Measurements from ENCODE around the gene IRAK4.

Gene IRAK4

GRCh38 chr12:43766291-43766690 is 7.5 kb downstream of the IRAK4 start:
- no peak for TF ChIP-seq CTCF (IDR thresholded peaks at IDR 0.05; ENCODE audit: low read depth, low read length)
- DNase-seq, result no peak
- Histone ChIP-seq H3K27ac (no peak overlapping the region), H3K4me3 (ENCODE audit: low read depth, low read length) (no peak overlapping the region), H3K36me3 (peaks cover 5% of the 10 kb centered on the region; the same call in 1 of the 2 replicates), H3K9me3 (ENCODE audit: severe bottlenecking) (no peaks in the 10 kb centered on the region), H3K27me3 (ENCODE audit: insufficient read depth, low read depth, severe bottlenecking) (no peaks in the 10 kb centered on the region)

DNA sequence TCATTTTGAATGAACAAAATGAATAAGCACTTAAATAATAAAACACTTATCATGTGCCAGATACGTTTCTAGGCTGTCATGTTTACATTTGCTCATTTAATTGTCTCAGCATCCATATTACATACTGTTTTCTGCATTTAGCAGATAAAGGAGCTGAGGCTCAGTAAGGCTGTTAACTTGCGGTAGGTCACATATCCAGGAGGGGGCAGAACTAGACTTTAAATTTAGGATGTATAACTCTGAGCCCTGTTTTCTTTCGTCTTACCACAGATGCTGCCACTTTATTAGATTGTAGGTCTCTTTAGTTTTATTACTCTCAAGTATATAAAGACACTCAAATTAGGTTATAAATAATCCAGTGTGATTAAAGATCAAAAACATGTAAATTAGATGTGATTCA is 17.7 kb downstream of the IRAK4 start:
- TF ChIP-seq CTCF (IDR thresholded peaks at IDR 0.05; ENCODE audit: low read depth, low read length), result peak; percentile 35; the same call in 1 of the 2 replicates
- DNase-seq, result peak; percentile 20
- Histone ChIP-seq H3K27me3 (ENCODE audit: insufficient read depth, low read depth, severe bottlenecking) (no peaks in the 10 kb centered on the region), H3K9me3 (ENCODE audit: severe bottlenecking) (no peaks in the 10 kb centered on the region), H3K27ac (no peak overlapping the region), H3K36me3 (peaks cover 6% of the 10 kb centered on the region), H3K4me3 (ENCODE audit: low read depth, low read length) (no peak overlapping the region)

DNA sequence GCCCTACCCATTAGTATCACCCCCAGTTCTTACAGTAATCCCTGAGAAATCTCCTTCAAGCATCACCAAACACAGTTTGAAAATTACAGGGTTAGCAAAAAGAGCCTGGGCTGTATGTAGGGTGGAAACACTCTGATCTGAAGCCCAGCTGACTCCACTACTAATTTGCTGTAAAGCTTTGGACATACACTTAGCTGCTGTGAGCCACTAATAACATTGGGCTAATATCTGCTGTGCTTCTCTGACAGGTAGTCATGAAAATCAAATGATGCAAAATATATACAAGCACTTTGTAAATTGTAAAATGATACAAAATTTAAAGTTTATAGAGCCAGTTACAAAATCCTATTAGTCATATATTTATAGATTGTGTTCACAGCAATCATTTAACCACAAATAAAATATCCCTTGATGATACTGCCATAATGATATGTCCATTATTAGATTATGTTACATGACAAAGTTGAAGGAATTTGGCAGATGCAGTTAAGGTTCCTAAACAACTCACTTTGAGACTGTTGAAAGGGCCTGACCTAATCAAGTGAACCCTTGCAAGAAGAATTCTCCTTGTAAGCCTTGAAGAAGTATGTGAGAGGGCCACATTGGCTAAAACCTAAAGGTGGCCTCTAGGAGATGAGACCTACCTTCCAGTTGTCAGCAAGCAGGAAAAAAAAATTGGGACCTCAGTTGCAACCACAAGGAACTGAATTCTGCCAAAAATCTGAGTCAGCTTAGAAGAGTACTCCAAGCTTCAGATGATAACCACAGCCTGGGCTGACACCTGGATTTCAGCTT is 28.3 kb downstream of the IRAK4 start:
- H3K36me3 ChIP-seq, result peaks cover 3% of the 10 kb centered on the region; the same call in 1 of the 2 replicates
- H3K27ac ChIP-seq, result no peak overlapping the region
- no peaks in the 10 kb centered on the region for H3K27me3 ChIP-seq (ENCODE audit: insufficient read depth, low read depth, severe bottlenecking)
- TF ChIP-seq CTCF (IDR thresholded peaks at IDR 0.05; ENCODE audit: low read depth, low read length), result no peak
- no peaks in the 10 kb centered on the region for H3K9me3 ChIP-seq (ENCODE audit: severe bottlenecking)
- DNase-seq, result no peak
- no peak overlapping the region for H3K4me3 ChIP-seq (ENCODE audit: low read depth, low read length)

GRCh38 chr12:43789941-43790340 is 31.2 kb downstream of the IRAK4 start:
- no peak overlapping the region for H3K27ac ChIP-seq
- no peaks in the 10 kb centered on the region for H3K27me3 ChIP-seq (ENCODE audit: insufficient read depth, low read depth, severe bottlenecking)
- TF ChIP-seq CTCF (IDR thresholded peaks at IDR 0.05; ENCODE audit: low read depth, low read length), result no peak
- no peak for DNase-seq
- H3K36me3 ChIP-seq, result no peaks in the 10 kb centered on the region
- H3K4me3 ChIP-seq (ENCODE audit: low read depth, low read length), result no peak overlapping the region
- no peaks in the 10 kb centered on the region for H3K9me3 ChIP-seq (ENCODE audit: severe bottlenecking)

GRCh38 chr12:43795716-43796280 is 37.0 kb downstream of the IRAK4 start:
- no peak overlapping the region for H3K27ac ChIP-seq
- DNase-seq, result no peak
- H3K36me3 ChIP-seq, result peaks cover 50% of the 10 kb centered on the region
- H3K27me3 ChIP-seq (ENCODE audit: insufficient read depth, low read depth, severe bottlenecking), result no peaks in the 10 kb centered on the region
- no peak overlapping the region for H3K4me3 ChIP-seq (ENCODE audit: low read depth, low read length)
- no peaks in the 10 kb centered on the region for H3K9me3 ChIP-seq (ENCODE audit: severe bottlenecking)
- TF ChIP-seq CTCF (IDR thresholded peaks at IDR 0.05; ENCODE audit: low read depth, low read length), result no peak
